ENCODE results near the gene TCTN2. TPM values are rescaled to one million over a fixed set of nuclear protein-coding genes. Genes with fewer than 3 reads are reported as not detected.

Gene TCTN2
- total and polyA plus RNA-seq, 2 of the 8 experiments (the other 6 are each of a cell fraction or from before 2014, with no cell fraction given), result 7.5 to 8.4 TPM

DNA sequence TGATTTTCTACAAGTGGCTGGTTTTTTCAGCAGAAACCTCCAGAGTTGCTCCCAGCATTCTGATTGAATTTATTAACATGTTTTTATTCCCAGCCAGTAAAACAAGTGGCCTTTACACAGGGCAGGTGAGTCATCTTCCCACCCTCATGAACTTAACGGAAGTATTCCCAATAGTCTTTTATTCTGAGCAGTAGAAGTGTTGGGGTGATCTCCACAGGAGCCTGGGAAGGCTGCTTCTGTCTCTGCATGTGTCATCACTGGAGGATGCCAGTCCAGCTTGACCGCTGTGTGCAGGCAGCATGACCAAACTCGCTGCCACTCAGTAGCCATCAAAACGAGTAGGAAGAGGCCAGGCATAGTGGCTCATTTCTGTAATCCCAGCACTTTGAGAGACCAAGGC, 77.7 kb downstream of the TCTN2 start:
- no peak overlapping the region for H4K91ac ChIP-seq (replicated peaks; ENCODE audit: insufficient read length, low read length)
- DNase-seq (ENCODE audit: low read depth in 1 of 2, low spot score in 2 of 2) (no peak), FAIRE-seq (no peak)
- no peak overlapping the region for H2BK12ac ChIP-seq (ENCODE audit: low read depth, low read length)
- no peak overlapping the region for H4K8ac ChIP-seq (ENCODE audit: extremely low read depth, insufficient read depth, low read length)
- H3K4me1 ChIP-seq (replicated peaks in 1 of 4; ENCODE audit: control insufficient read depth in 3 of 4, insufficient read depth in 4 of 4, low read length in 3 of 4), result no peaks in the 10 kb centered on the region
- H3K4ac ChIP-seq (replicated peaks; ENCODE audit: insufficient read length, low read depth, low read length), result no peak overlapping the region
- 90% methylated on average over 4 of the region's 4 CpGs; no CpG with 5 or more reads in 1 of the 2 experiments for WGBS, 2 experiments (ENCODE audit: extremely low coverage in 1 of 2, insufficient coverage in 1 of 2, insufficient read length in 1 of 2, insufficient replicate concordance in 2 of 2, low coverage in 1 of 2, low lambda C conversion rate in 2 of 2, missing lambda C conversion rate in 1 of 2)
- no peak overlapping the region for H3K56ac ChIP-seq (replicated peaks; ENCODE audit: insufficient read length, low read depth, low read length)
- no peak overlapping the region for H3K18ac ChIP-seq (ENCODE audit: extremely low read depth, low read length)
- no peak overlapping the region for H2AFZ ChIP-seq (ENCODE audit: low read length)
- no peaks in the 10 kb centered on the region for H3K79me2 ChIP-seq (ENCODE audit: control insufficient read depth in 1 of 2, insufficient read depth in 2 of 2, low read length in 2 of 2)
- H3K4me2 ChIP-seq (ENCODE audit: insufficient read depth in 1 of 2, low read depth in 2 of 2, low read length in 2 of 2), result no peak overlapping the region
- no peak overlapping the region for H3K23ac ChIP-seq (ENCODE audit: insufficient read length)
- CTCF ChIA-PET (ENCODE audit: partially characterized antibody), result no interaction called here
- H3K9me3 ChIP-seq (ENCODE audit: insufficient read depth in 2 of 2, low read depth in 1 of 2, low read length in 1 of 2), result no peaks in the 10 kb centered on the region
- no peak overlapping the region for H2BK20ac ChIP-seq (ENCODE audit: low read length)
- H4K20me1 ChIP-seq (replicated peaks in 1 of 2; ENCODE audit: control insufficient read depth in 1 of 2, insufficient read depth in 2 of 2, low read length in 2 of 2), result peaks cover 6 to 14% of the 10 kb centered on the region in 2 experiments
- H3K79me1 ChIP-seq (ENCODE audit: low read depth, low read length), result no peaks in the 10 kb centered on the region; the same call in 1 of the 2 replicates
- H3K27ac ChIP-seq (ENCODE audit: low read depth, low read length), result no peak overlapping the region
- H4K5ac ChIP-seq (ENCODE audit: insufficient read length, low read depth, low read length), result no peak overlapping the region
- H2AK5ac ChIP-seq (ENCODE audit: low read depth, low read length), result no peak overlapping the region
- no peak overlapping the region for H2BK5ac ChIP-seq (ENCODE audit: low read depth, low read length)
- POLR2A ChIA-PET (ENCODE audit: partially characterized antibody), result interaction anchor here (3.0 kb wide), 1 partner anchor 13 kb away, joined by 9 read pairs; the partner anchor contains the start of gene DNAH10
- H2BK15ac ChIP-seq (ENCODE audit: low read length), result no peak overlapping the region
- H3K23me2 ChIP-seq (ENCODE audit: low read depth, low read length), result no peaks in the 10 kb centered on the region
- H2BK120ac ChIP-seq (replicated peaks; ENCODE audit: low read depth, low read length), result no peak overlapping the region
- no peak overlapping the region for H3K4me3 ChIP-seq (ENCODE audit: extremely low read depth in 1 of 4, insufficient read depth in 2 of 4, low read depth in 3 of 4, low read length in 4 of 4)
- H3K14ac ChIP-seq (ENCODE audit: insufficient read length), result no peak overlapping the region
- peaks cover 18 to 82% (median 53%) of the 10 kb centered on the region in 4 experiments for H3K36me3 ChIP-seq (ENCODE audit: control insufficient read depth in 2 of 4, insufficient read depth in 4 of 4, low read length in 3 of 4)
- H3K27me3 ChIP-seq (replicated peaks in 1 of 4; ENCODE audit: control insufficient read depth in 3 of 4, extremely low read depth in 1 of 4, insufficient read depth in 3 of 4, low read length in 3 of 4), result no peaks in the 10 kb centered on the region
- H3K9ac ChIP-seq (replicated peaks in 1 of 4; ENCODE audit: extremely low read depth in 1 of 4, low read depth in 3 of 4, low read length in 3 of 4), result no peak overlapping the region
- no peak for TF ChIP-seq POLR2AphosphoS5 (IDR thresholded peaks at IDR 0.05; ENCODE audit: low read depth, low read length)
- no peak for TF ChIP-seq POLR2A (IDR thresholded peaks at IDR 0.05; ENCODE audit: control extremely low read depth in 1 of 2, low read depth in 2 of 2, low read length in 2 of 2)
- TF ChIP-seq, protein P1, sequence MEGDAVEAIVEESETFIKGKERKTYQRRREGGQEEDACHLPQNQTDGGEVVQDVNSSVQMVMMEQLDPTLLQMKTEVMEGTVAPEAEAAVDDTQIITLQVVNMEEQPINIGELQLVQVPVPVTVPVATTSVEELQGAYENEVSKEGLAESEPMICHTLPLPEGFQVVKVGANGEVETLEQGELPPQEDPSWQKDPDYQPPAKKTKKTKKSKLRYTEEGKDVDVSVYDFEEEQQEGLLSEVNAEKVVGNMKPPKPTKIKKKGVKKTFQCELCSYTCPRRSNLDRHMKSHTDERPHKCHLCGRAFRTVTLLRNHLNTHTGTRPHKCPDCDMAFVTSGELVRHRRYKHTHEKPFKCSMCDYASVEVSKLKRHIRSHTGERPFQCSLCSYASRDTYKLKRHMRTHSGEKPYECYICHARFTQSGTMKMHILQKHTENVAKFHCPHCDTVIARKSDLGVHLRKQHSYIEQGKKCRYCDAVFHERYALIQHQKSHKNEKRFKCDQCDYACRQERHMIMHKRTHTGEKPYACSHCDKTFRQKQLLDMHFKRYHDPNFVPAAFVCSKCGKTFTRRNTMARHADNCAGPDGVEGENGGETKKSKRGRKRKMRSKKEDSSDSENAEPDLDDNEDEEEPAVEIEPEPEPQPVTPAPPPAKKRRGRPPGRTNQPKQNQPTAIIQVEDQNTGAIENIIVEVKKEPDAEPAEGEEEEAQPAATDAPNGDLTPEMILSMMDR (IDR thresholded peaks at IDR 0.05; ENCODE audit: control extremely low read depth in 1 of 3, insufficient read depth in 1 of 3, low read depth in 1 of 3, low read length in 3 of 3), result no peak

Data from H1 (cell line).